ENCODE results near the gene KLF18.

DNA sequence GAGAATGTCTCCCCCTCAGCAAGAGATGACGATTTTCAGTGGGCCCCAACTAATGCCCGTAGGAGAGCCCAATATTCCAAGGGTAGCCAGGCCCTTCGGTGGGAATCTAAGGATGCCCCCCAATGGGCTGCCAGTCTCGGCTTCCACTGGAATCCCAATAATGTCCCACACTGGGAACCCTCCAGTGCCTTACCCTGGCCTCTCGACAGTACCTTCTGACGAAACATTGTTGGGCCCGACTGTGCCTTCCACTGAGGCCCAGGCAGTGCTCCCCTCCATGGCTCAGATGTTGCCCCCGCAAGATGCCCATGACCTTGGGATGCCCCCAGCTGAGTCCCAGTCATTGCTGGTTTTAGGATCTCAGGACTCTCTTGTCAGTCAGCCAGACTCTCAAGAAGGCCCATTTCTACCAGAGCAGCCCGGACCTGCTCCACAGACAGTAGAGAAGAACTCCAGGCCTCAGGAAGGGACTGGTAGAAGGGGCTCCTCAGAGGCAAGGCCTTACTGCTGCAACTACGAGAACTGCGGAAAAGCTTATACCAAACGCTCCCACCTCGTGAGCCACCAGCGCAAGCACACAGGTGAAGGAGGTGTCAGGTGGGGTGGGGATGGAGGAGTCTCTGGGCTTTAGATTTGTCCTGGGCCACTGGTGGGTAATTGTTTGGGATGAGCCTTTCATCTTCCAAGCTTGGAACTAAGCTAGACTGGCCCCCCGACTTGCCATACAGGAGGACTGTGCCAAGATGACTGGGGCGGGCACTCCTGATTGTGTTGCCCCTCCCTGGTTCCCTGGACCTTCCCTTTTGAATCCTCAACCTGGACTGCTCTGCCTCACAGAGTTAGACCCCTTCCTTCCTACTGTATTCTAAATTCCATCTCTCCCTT is 11.6 kb downstream of the KLF18 start:
- TF ChIP-seq, protein P1, sequence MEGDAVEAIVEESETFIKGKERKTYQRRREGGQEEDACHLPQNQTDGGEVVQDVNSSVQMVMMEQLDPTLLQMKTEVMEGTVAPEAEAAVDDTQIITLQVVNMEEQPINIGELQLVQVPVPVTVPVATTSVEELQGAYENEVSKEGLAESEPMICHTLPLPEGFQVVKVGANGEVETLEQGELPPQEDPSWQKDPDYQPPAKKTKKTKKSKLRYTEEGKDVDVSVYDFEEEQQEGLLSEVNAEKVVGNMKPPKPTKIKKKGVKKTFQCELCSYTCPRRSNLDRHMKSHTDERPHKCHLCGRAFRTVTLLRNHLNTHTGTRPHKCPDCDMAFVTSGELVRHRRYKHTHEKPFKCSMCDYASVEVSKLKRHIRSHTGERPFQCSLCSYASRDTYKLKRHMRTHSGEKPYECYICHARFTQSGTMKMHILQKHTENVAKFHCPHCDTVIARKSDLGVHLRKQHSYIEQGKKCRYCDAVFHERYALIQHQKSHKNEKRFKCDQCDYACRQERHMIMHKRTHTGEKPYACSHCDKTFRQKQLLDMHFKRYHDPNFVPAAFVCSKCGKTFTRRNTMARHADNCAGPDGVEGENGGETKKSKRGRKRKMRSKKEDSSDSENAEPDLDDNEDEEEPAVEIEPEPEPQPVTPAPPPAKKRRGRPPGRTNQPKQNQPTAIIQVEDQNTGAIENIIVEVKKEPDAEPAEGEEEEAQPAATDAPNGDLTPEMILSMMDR (conservative IDR thresholded peaks at IDR 0.05; ENCODE audit: low read depth, low read length): no peak
- no peak for TF ChIP-seq EZH2 (IDR thresholded peaks at IDR 0.05; ENCODE audit: low read length, unreplicated experiment)
